Calu3 (cell line): ENCODE data around the gene SMIM24. TPM values are rescaled to one million over a fixed set of nuclear protein-coding genes. Genes with fewer than 3 reads are reported as not detected.
"Not testable (repeated sequence)": the region's sequence is repeated elsewhere in the genome, so short reads cannot be mapped to it uniquely, and the experiment has no call there.

Source experiments
- BruUV-seq: library from RNA; stranded (reverse); fragments of 400-500 nt; replicated peaks from 2 replicates; lab custom pipeline; 2021; lab: Mats Ljungman, UMichigan
- CTCF ChIA-PET: fragments of 300-600 bp; sonication (Branson Sonifier 250); formaldehyde crosslinking; loops from one replicate; lab custom pipeline; 2022; ENCODE audit warnings: antibody characterized with exemption; lab: Charles Lee
- DNase-seq: peaks from one replicate; pipeline ENCODE4 v3.0.0; 2022
- H3K27ac Mint-ChIP-seq: one replicate; pipeline ENCODE4 v1.8.0; 2022; ENCODE audit warnings: mixed read lengths; ENCODE audit not compliant: unreplicated experiment
- H3K27me3 Mint-ChIP-seq: one replicate; pipeline ENCODE4 v1.8.0; 2022; ENCODE audit warnings: mixed read lengths; ENCODE audit not compliant: unreplicated experiment
- H3K36me3 Mint-ChIP-seq: one replicate; pipeline ENCODE4 v1.8.0; 2022; ENCODE audit warnings: mild to moderate bottlenecking, moderate library complexity, mixed read lengths; ENCODE audit not compliant: insufficient read depth, unreplicated experiment
- H3K4me1 Mint-ChIP-seq: one replicate; pipeline ENCODE4 v1.8.0; 2022; ENCODE audit warnings: mild to moderate bottlenecking, low read depth, mixed read lengths; ENCODE audit not compliant: unreplicated experiment
- H3K4me3 Mint-ChIP-seq: one replicate; pipeline ENCODE4 v1.8.0; 2022; ENCODE audit warnings: mild to moderate bottlenecking, low read depth, moderate library complexity, mixed read lengths; ENCODE audit not compliant: unreplicated experiment
- H3K9me3 Mint-ChIP-seq: one replicate; pipeline ENCODE4 v1.8.0; 2022; ENCODE audit warnings: low read depth, mixed read lengths; ENCODE audit not compliant: unreplicated experiment
- CTCF ChIP-seq: fragments of 200-600 bp; IDR thresholded peaks from one replicate; pipeline ENCODE4 v1.8.0; 2022; ENCODE audit warnings: antibody characterized with exemption; ENCODE audit not compliant: unreplicated experiment
- intact Hi-C: fragments of 100-400 bp; cut with micrococcal nuclease; formaldehyde crosslinking; loops from one replicate; pipeline ENCODE4 v1.10.0; 2022; ENCODE audit not compliant: unreplicated experiment
- total RNA-seq: library from RNA; stranded (reverse); gene quantifications from 2 replicates; pipeline ENCODE4 v1.2.3, GENCODE V29; 2022

Gene SMIM24
- total RNA-seq, 1 experiment from 2014 or later = 1.5 TPM

GRCh38 chr19:3433313-3433712 is 47.0 kb downstream of the SMIM24 start:
- peaks cover 18% of the 10 kb centered on the region for H3K36me3 Mint-ChIP-seq
- no peaks in the 10 kb centered on the region for H3K4me1 Mint-ChIP-seq
- no peaks in the 10 kb centered on the region for H3K9me3 Mint-ChIP-seq
- no peaks in the 10 kb centered on the region for H3K27me3 Mint-ChIP-seq
- no TSS peak for BruUV-seq
- DNase-seq = no peak
- CTCF ChIA-PET = no interaction called here
- no peak overlapping the region for H3K4me3 Mint-ChIP-seq
- no peak for TF ChIP-seq CTCF
- no peak overlapping the region for H3K27ac Mint-ChIP-seq
- intact Hi-C loops = no loop called here

GRCh38 chr19:3431760-3432397 is 48.4 kb downstream of the SMIM24 start:
- Mint-ChIP-seq H3K4me1 (no peaks in the 10 kb centered on the region), H3K4me3 (no peak overlapping the region), H3K27ac (no peak overlapping the region), H3K36me3 (peaks cover 24% of the 10 kb centered on the region), H3K9me3 (no peaks in the 10 kb centered on the region), H3K27me3 (no peaks in the 10 kb centered on the region)
- no peak for TF ChIP-seq CTCF
- DNase-seq = no peak
- intact Hi-C loops = no loop called here
- BruUV-seq = no TSS peak
- CTCF ChIA-PET = interaction anchor here (0.6 to 0.9 kb wide), 2 partner anchors 156 to 1064 kb away, joined by 3 to 11 read pairs; no protein-coding TSS in a partner anchor

- H3K27me3 Mint-ChIP-seq, DNase-seq, intact Hi-C loops: not testable (repeated sequence)
Measured at GRCh38 chr19:3430366-3430680, 50.0 kb downstream of the SMIM24 start.

GRCh38 chr19:3426433-3426832 is 53.9 kb downstream of the SMIM24 start:
- no peaks in the 10 kb centered on the region for H3K27me3 Mint-ChIP-seq
- no TSS peak for BruUV-seq
- H3K4me1 Mint-ChIP-seq = no peaks in the 10 kb centered on the region
- no peak overlapping the region for H3K4me3 Mint-ChIP-seq
- intact Hi-C loops = no loop called here
- no peak for TF ChIP-seq CTCF
- no peak overlapping the region for H3K27ac Mint-ChIP-seq
- CTCF ChIA-PET = no interaction called here
- DNase-seq = no peak
- no peaks in the 10 kb centered on the region for H3K9me3 Mint-ChIP-seq
- H3K36me3 Mint-ChIP-seq = peaks cover 11% of the 10 kb centered on the region

More at GRCh38 chr19:3430366-3430680, 50.0 kb downstream of the SMIM24 start:
- H3K27ac Mint-ChIP-seq, H3K9me3 Mint-ChIP-seq, H3K4me3 Mint-ChIP-seq, BruUV-seq, H3K4me1 Mint-ChIP-seq: not testable (repeated sequence)
- H3K36me3 Mint-ChIP-seq = peaks cover 26% of the 10 kb centered on the region
- CTCF ChIA-PET = interaction anchor here (0.7 kb wide), 1 partner anchor 9 kb away, joined by 3 read pairs; no protein-coding TSS in a partner anchor

Other genes starting within 250 kb of the SMIM24 start
- 56.3 and 60.5 TPM in 2 replicates for gene NFIC, start 113.9 kb downstream of the SMIM24 start, total RNA-seq
- not detected in 2 replicates for gene SMIM44, start 2.9 kb upstream of the SMIM24 start, total RNA-seq
- 10.9 and 11.6 TPM in 2 replicates for gene DOHH, start 20.1 kb upstream of the SMIM24 start, total RNA-seq
- gene FZR1, start 25.8 kb upstream of the SMIM24 start, total RNA-seq = 33.1 and 34.5 TPM in 2 replicates
- 1.4 and 2.7 TPM in 2 replicates for gene TEKTIP1, start 58.6 kb upstream of the SMIM24 start, total RNA-seq
- gene MFSD12, start 77.1 kb upstream of the SMIM24 start, total RNA-seq = 95.2 and 105 TPM in 2 replicates
- gene HMG20B, start 92.4 kb upstream of the SMIM24 start, total RNA-seq = 58.1 and 58.4 TPM in 2 replicates
- not detected in 2 replicates for gene GIPC3, start 105.0 kb upstream of the SMIM24 start, total RNA-seq
- gene TBXA2R, start 126.3 kb upstream of the SMIM24 start, total RNA-seq = 0.20 and 0.24 TPM in 2 replicates
- 20.2 and 21.4 TPM in 2 replicates for gene CACTIN, start 146.3 kb upstream of the SMIM24 start, total RNA-seq
- 23.6 and 26.3 TPM in 2 replicates for gene PIP5K1C, start 219.9 kb upstream of the SMIM24 start, total RNA-seq
- 84.8 and 111 TPM in 2 replicates for gene TJP3, start 227.9 kb upstream of the SMIM24 start, total RNA-seq